ENCODE data around the gene PDAP1.

The PDAP1 gene

DNA sequence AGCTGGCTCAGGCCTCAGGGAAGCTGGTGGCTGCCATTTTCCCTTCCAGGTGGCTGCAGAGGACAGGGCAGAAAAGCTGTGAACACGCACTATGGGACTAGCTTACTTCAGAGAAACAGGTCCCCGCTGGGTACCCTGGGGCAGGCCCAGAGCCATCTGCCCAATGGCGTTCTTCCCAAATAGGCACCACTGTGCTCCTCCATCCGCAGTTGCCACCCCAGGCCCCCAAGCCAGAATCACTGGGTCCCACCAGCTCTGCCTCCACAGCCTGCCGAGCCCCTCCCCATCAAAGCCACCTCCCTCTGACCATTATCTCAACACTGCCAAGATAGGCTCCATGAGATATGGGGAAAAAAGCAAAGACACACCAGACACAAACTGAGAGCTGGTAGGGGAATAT is 11.8 kb upstream of the PDAP1 start:
- Histone ChIP-seq H3F3A (ENCODE audit: control insufficient read depth, insufficient read depth) (peaks cover 12% of the 10 kb centered on the region), H3K79me2 (ENCODE audit: control insufficient read depth, low read length) (peaks cover 24% of the 10 kb centered on the region), H3K36me3 (ENCODE audit: control insufficient read depth, low read length) (peaks cover 89% of the 10 kb centered on the region), H3K27ac (ENCODE audit: low read depth, low read length) (no peak overlapping the region), H4K20me1 (ENCODE audit: control insufficient read depth, insufficient read depth, low read depth, low read length) (peaks cover 14% of the 10 kb centered on the region; the same call in 1 of the 2 replicates), H3K9me2 (replicated peaks; ENCODE audit: control insufficient read depth, low read length) (no peaks in the 10 kb centered on the region), H3K27me3 (ENCODE audit: control insufficient read depth, low read length) (no peaks in the 10 kb centered on the region), H3K4me1 (ENCODE audit: control insufficient read depth, low read length) (no peaks in the 10 kb centered on the region), H3K9me3 (ENCODE audit: control insufficient read depth, insufficient read depth, low read length) (no peaks in the 10 kb centered on the region), H3K4me2 (ENCODE audit: low read length) (no peak overlapping the region), H3K4me3 (ENCODE audit: low read length) (no peak overlapping the region)
- TF ChIP-seq CTCF (IDR thresholded peaks at IDR 0.05; ENCODE audit: low read depth, low read length, poor library complexity, severe bottlenecking) = no peak
- TF ChIP-seq EZH2phosphoT487 (IDR thresholded peaks at IDR 0.05; ENCODE audit: borderline replicate concordance, low read length) = no peak

DNA sequence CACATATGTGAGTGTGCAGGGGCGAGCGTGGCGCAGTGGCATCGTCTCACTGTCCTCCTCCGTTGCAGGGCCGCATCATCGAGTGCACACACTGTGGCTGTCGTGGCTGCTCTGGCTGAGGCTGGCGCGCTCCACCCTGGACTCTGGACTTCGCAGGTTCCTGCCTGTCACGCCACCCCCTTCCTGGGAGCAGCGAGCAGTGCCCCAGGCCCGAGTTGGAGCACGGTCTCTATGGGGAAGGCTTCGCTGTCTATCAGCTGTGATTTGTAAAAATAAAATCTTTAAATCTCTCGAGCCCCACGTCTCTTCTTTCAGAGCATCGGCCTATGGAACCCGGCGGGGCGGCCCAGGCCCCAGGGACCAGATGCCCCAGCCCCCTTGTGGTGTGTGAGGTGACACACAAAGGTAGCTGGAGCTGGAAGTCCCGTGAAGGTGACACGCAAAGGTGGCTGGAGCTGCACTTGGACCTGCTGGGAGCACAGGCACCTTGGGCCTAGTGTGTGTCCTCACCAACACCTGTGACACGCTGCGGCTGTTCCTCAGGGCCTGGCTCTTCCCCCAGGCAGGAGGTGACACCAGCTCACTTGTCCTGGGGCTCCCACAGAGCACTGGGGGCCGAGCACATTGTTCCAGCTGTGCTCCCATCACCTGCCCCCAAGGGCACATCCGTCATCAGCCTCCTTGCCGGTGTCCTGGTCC is 11.1 kb upstream of the PDAP1 start:
- Histone ChIP-seq H3K9me3 (ENCODE audit: control insufficient read depth, insufficient read depth, low read length) (no peaks in the 10 kb centered on the region), H3F3A (ENCODE audit: control insufficient read depth, insufficient read depth) (peaks cover 12% of the 10 kb centered on the region), H3K27ac (ENCODE audit: low read depth, low read length) (no peak overlapping the region), H3K27me3 (ENCODE audit: control insufficient read depth, low read length) (no peaks in the 10 kb centered on the region), H4K20me1 (ENCODE audit: control insufficient read depth, insufficient read depth, low read depth, low read length) (peaks cover 14% of the 10 kb centered on the region; the same call in 1 of the 2 replicates), H3K36me3 (ENCODE audit: control insufficient read depth, low read length) (peaks cover 89% of the 10 kb centered on the region), H3K4me2 (ENCODE audit: low read length) (no peak overlapping the region), H3K9me2 (replicated peaks; ENCODE audit: control insufficient read depth, low read length) (no peaks in the 10 kb centered on the region), H3K4me1 (ENCODE audit: control insufficient read depth, low read length) (no peaks in the 10 kb centered on the region), H3K79me2 (ENCODE audit: control insufficient read depth, low read length) (peaks cover 28% of the 10 kb centered on the region), H3K4me3 (ENCODE audit: low read length) (no peak overlapping the region)
- no peak for TF ChIP-seq EZH2phosphoT487 (IDR thresholded peaks at IDR 0.05; ENCODE audit: borderline replicate concordance, low read length)
- no peak for TF ChIP-seq CTCF (IDR thresholded peaks at IDR 0.05; ENCODE audit: low read depth, low read length, poor library complexity, severe bottlenecking)

GRCh38 chr7:99418260-99418659 is 9.9 kb upstream of the PDAP1 start:
- Histone ChIP-seq H3K4me2 (ENCODE audit: low read length) (no peak overlapping the region), H3K4me1 (ENCODE audit: control insufficient read depth, low read length) (no peaks in the 10 kb centered on the region), H3K9me3 (ENCODE audit: control insufficient read depth, insufficient read depth, low read length) (no peaks in the 10 kb centered on the region), H3K27me3 (ENCODE audit: control insufficient read depth, low read length) (no peaks in the 10 kb centered on the region), H3K9me2 (replicated peaks; ENCODE audit: control insufficient read depth, low read length) (no peaks in the 10 kb centered on the region), H3K36me3 (ENCODE audit: control insufficient read depth, low read length) (peaks cover 87% of the 10 kb centered on the region), H4K20me1 (ENCODE audit: control insufficient read depth, insufficient read depth, low read depth, low read length) (peaks cover 14% of the 10 kb centered on the region; the same call in 1 of the 2 replicates), H3F3A (ENCODE audit: control insufficient read depth, insufficient read depth) (peaks cover 12% of the 10 kb centered on the region), H3K79me2 (ENCODE audit: control insufficient read depth, low read length) (peaks cover 29% of the 10 kb centered on the region), H3K4me3 (ENCODE audit: low read length) (no peak overlapping the region), H3K27ac (ENCODE audit: low read depth, low read length) (no peak overlapping the region)
- TF ChIP-seq EZH2phosphoT487 (IDR thresholded peaks at IDR 0.05; ENCODE audit: borderline replicate concordance, low read length) = no peak
- no peak for TF ChIP-seq CTCF (IDR thresholded peaks at IDR 0.05; ENCODE audit: low read depth, low read length, poor library complexity, severe bottlenecking)

Data from DOHH2 (cell line).